Measurements from ENCODE around the gene NSG2. TPM values are rescaled to one million over a fixed set of nuclear protein-coding genes. Genes with fewer than 3 reads are reported as not detected.

The NSG2 gene
- total RNA-seq, 6 experiments from 2014 or later, result 0.13 TPM; not detected in 5

- TF ChIP-seq CTCF (IDR thresholded peaks at IDR 0.05) (no peak), POLR2A (IDR thresholded peaks at IDR 0.05) (no peak)
- ATAC-seq (no peak), DNase-seq (no peak)
- H3K4me1 ChIP-seq, result peaks cover 0 to 8% (median 2%) of the 10 kb centered on the region in 4 donors
- no peaks in the 10 kb centered on the region for H3K9me3 ChIP-seq
- H3K27me3 ChIP-seq, result no peaks in the 10 kb centered on the region
- WGBS (ENCODE audit: insufficient coverage, low coverage, low lambda C conversion rate, missing lambda C conversion rate), result 36% methylated on average over 4 of the region's 5 CpGs
- no peak overlapping the region for H3K27ac ChIP-seq
- H3K4me3 ChIP-seq, result no peak overlapping the region
- H3K36me3 ChIP-seq, result no peaks in the 10 kb centered on the region
- intact Hi-C loops (cut with DNase I), result loop anchor here in 1 of 2 donors (5.0 kb wide), 1 partner anchor 266 kb away; no protein-coding TSS in a partner anchor
Observed at GRCh38 chr5:174046558-174046957, 1.1 kb downstream of the NSG2 start.

- TF ChIP-seq CTCF (IDR thresholded peaks at IDR 0.05), result no peak
- no peak for TF ChIP-seq POLR2A (IDR thresholded peaks at IDR 0.05)
- H3K9me3 ChIP-seq, result no peaks in the 10 kb centered on the region
- intact Hi-C loops (cut with DNase I), result loop anchor here in 1 of 2 donors (5.0 kb wide), 1 partner anchor 265 kb away; no protein-coding TSS in a partner anchor
Observed at GRCh38 chr5:174047472-174048099, 2.1 kb downstream of the NSG2 start.

GRCh38 chr5:174052636-174053035, 7.1 kb downstream of the NSG2 start:
- DNase-seq, result no peak
- no peaks in the 10 kb centered on the region for H3K27me3 ChIP-seq
- no peak overlapping the region for H3K27ac ChIP-seq
- TF ChIP-seq POLR2A (IDR thresholded peaks at IDR 0.05) (no peak), CTCF (IDR thresholded peaks at IDR 0.05) (no peak)
- H3K36me3 ChIP-seq, result no peaks in the 10 kb centered on the region
- H3K9me3 ChIP-seq, result no peaks in the 10 kb centered on the region
- no peak for ATAC-seq
- intact Hi-C loops (cut with DNase I), result loop anchor here in 1 of 2 donors (10.0 kb wide), 1 partner anchor 262 kb away; no protein-coding TSS in a partner anchor
- no peaks in the 10 kb centered on the region for H3K4me1 ChIP-seq
- WGBS (ENCODE audit: insufficient coverage, low coverage, low lambda C conversion rate, missing lambda C conversion rate), result 65% methylated on average over 4 of the region's 5 CpGs
- H3K4me3 ChIP-seq, result no peak overlapping the region

More at GRCh38 chr5:174047472-174048099, 2.1 kb downstream of the NSG2 start:
- WGBS (ENCODE audit: insufficient coverage, low coverage, low lambda C conversion rate, missing lambda C conversion rate), result 38% methylated on average over 4 of the region's 4 CpGs
- Histone ChIP-seq H3K27me3 (no peaks in the 10 kb centered on the region), H3K4me1 (peaks cover 0 to 8% (median 2%) of the 10 kb centered on the region in 4 donors), H3K27ac (no peak overlapping the region), H3K36me3 (no peaks in the 10 kb centered on the region), H3K4me3 (no peak overlapping the region)
- ATAC-seq (no peak), DNase-seq (no peak)

- intact Hi-C loops (cut with DNase I), result loop anchor here in 1 of 2 donors (10.0 kb wide), 1 partner anchor 261 kb away; no protein-coding TSS in a partner anchor
- DNase-seq (no peak), ATAC-seq (no peak)
- no peaks in the 10 kb centered on the region for H3K4me1 ChIP-seq
- H3K9me3 ChIP-seq, result no peaks in the 10 kb centered on the region
- no peak overlapping the region for H3K4me3 ChIP-seq
- H3K27me3 ChIP-seq, result no peaks in the 10 kb centered on the region
- H3K27ac ChIP-seq, result no peak overlapping the region
- no peaks in the 10 kb centered on the region for H3K36me3 ChIP-seq
- 85% methylated on average over 3 of the region's 3 CpGs for WGBS (ENCODE audit: insufficient coverage, low coverage, low lambda C conversion rate, missing lambda C conversion rate)
- TF ChIP-seq CTCF (IDR thresholded peaks at IDR 0.05), result no peak
- TF ChIP-seq POLR2A (IDR thresholded peaks at IDR 0.05), result no peak
Observed at GRCh38 chr5:174053905-174054304, 8.4 kb downstream of the NSG2 start.
